Colonic mucosa (tissue), 4 donors: ENCODE measurements around the gene MORC2. TPM values are rescaled to one million over a fixed set of nuclear protein-coding genes. Genes with fewer than 3 reads are reported as not detected.

Source experiments
- DNase-seq: peaks from one replicate; pipeline ENCODE4 v3.0.0-alpha.2; 2020
- H3K27ac ChIP-seq: fragments of 200-600 bp; one replicate; pipeline ENCODE4 v1.8.0; 2021
- H3K27me3 ChIP-seq: fragments of 200-600 bp; one replicate; pipeline ENCODE4 v1.8.0; 2021
- H3K36me3 ChIP-seq: fragments of 200-600 bp; one replicate; pipeline ENCODE4 v1.8.0; 2021
- H3K4me1 ChIP-seq: fragments of 200-600 bp; one replicate; pipeline ENCODE4 v1.8.0; 2021; ENCODE audit warnings: mild to moderate bottlenecking
- H3K4me3 ChIP-seq: fragments of 200-600 bp; one replicate; pipeline ENCODE4 v1.8.0; 2021
- H3K9ac ChIP-seq, 2 donors: one replicate each; pipeline ENCODE4 v1.7.0; 2013; ENCODE audit warnings: control low read depth in 2 of 2, low read depth in 2 of 2, low read length in 2 of 2
- H3K9me3 ChIP-seq: fragments of 200-600 bp; one replicate; pipeline ENCODE4 v1.8.0; 2021
- intact Hi-C: fragments of 100-400 bp; cut with DNase I; formaldehyde crosslinking; loops from one replicate; pipeline ENCODE4 v1.14.1; 2022
- total RNA-seq, 2 donors: library from RNA; stranded (reverse); fragmentation: NEBNext Ultra II Directional in 1 of 2; extraction: Animal tissue kit (Norgen Biotek cat#: 25700) in 1 of 2; gene quantifications; one replicate each; pipeline ENCODE4 v1.2.1, GENCODE V29; 2021
- TF ChIP-seq, protein P1 (sequence below): fragments of 200-600 bp; IDR thresholded peaks from one replicate; pipeline ENCODE4 v1.8.0; 2022; ENCODE audit warnings: antibody characterized with exemption, mild to moderate bottlenecking
- donor health status: healthy.
- donor health status: DM: no; HTN: no; CAD: no.
- donor health status: DM: no; HTN: no; CAD: no.

MORC2 gene
- total RNA-seq, 2 donors from 2014 or later = 14.3 to 22.2 TPM

DNA sequence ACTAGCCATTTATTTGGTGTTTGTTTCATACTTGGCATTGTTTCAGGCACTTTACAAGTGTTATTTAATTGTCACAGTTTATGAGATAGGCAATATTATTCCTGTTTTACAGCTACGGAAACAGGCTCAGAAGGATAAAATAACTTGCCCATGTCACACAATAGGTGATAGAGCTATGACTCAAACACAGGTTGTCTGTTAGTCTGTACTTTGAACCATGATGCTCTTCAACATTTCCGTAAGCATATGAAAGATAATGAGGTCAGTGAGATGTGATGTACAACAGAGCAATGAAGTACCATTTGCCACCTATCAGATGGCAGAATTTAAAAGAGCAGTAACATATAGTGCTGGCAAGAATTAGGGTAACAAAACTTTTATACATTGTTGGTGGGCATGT, 15.7 kb upstream of the MORC2 start:
- no peaks in the 10 kb centered on the region for H3K9me3 ChIP-seq
- intact Hi-C loops = no loop called here

GRCh38 chr22:30982512-30982911, 13.9 kb upstream of the MORC2 start:
- no peaks in the 10 kb centered on the region for H3K36me3 ChIP-seq
- H3K4me1 ChIP-seq = no peaks in the 10 kb centered on the region
- intact Hi-C loops = no loop called here
- H3K9me3 ChIP-seq = no peaks in the 10 kb centered on the region
- H3K27ac ChIP-seq = no peak overlapping the region
- no peak overlapping the region for H3K9ac ChIP-seq
- no peaks in the 10 kb centered on the region for H3K27me3 ChIP-seq
- no peak overlapping the region for H3K4me3 ChIP-seq
- no peak for DNase-seq
- TF ChIP-seq, protein P1, sequence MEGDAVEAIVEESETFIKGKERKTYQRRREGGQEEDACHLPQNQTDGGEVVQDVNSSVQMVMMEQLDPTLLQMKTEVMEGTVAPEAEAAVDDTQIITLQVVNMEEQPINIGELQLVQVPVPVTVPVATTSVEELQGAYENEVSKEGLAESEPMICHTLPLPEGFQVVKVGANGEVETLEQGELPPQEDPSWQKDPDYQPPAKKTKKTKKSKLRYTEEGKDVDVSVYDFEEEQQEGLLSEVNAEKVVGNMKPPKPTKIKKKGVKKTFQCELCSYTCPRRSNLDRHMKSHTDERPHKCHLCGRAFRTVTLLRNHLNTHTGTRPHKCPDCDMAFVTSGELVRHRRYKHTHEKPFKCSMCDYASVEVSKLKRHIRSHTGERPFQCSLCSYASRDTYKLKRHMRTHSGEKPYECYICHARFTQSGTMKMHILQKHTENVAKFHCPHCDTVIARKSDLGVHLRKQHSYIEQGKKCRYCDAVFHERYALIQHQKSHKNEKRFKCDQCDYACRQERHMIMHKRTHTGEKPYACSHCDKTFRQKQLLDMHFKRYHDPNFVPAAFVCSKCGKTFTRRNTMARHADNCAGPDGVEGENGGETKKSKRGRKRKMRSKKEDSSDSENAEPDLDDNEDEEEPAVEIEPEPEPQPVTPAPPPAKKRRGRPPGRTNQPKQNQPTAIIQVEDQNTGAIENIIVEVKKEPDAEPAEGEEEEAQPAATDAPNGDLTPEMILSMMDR = no peak

More for the DNA sequence above, 15.7 kb upstream of the MORC2 start:
- TF ChIP-seq, protein P1 = no peak
- Histone ChIP-seq H3K27me3 (no peaks in the 10 kb centered on the region), H3K27ac (no peak overlapping the region), H3K4me1 (no peaks in the 10 kb centered on the region), H3K9ac (no peak overlapping the region), H3K36me3 (no peaks in the 10 kb centered on the region), H3K4me3 (no peak overlapping the region)
- no peak for DNase-seq

DNA sequence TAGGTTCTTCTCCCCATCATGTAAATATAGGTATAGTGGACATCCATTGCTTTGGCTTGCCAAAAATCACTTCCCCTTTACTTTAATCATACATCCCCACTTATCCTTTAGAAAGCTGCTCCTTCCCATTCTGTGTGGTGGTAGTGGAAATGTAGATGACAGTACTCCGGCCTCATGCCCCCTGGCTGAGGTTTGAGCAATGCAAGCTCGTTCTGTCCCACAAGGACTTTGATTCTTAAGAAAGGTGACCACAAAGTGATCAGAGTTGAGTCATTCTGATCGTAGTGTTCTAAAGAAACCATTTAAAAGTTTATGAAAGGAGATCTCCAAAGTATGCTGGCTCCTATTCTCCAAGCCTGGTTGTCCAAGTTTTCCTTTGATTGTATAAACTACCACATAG, 11.4 kb upstream of the MORC2 start:
- intact Hi-C loops = no loop called here

GRCh38 chr22:30978304-30978962, 9.9 kb upstream of the MORC2 start:
- Histone ChIP-seq H3K27me3 (no peaks in the 10 kb centered on the region), H3K9ac (no peak overlapping the region), H3K4me3 (no peak overlapping the region), H3K9me3 (no peaks in the 10 kb centered on the region), H3K36me3 (peaks cover 12% of the 10 kb centered on the region), H3K4me1 (no peaks in the 10 kb centered on the region), H3K27ac (no peak overlapping the region)
- TF ChIP-seq, protein P1 = no peak
- intact Hi-C loops = no loop called here
- no peak for DNase-seq

More for the DNA sequence above, 11.4 kb upstream of the MORC2 start:
- Histone ChIP-seq H3K36me3 (no peaks in the 10 kb centered on the region), H3K9me3 (no peaks in the 10 kb centered on the region), H3K27ac (no peak overlapping the region), H3K9ac (no peak overlapping the region), H3K27me3 (no peaks in the 10 kb centered on the region), H3K4me1 (no peaks in the 10 kb centered on the region), H3K4me3 (no peak overlapping the region)
- DNase-seq = no peak
- TF ChIP-seq, protein P1 = no peak

DNA sequence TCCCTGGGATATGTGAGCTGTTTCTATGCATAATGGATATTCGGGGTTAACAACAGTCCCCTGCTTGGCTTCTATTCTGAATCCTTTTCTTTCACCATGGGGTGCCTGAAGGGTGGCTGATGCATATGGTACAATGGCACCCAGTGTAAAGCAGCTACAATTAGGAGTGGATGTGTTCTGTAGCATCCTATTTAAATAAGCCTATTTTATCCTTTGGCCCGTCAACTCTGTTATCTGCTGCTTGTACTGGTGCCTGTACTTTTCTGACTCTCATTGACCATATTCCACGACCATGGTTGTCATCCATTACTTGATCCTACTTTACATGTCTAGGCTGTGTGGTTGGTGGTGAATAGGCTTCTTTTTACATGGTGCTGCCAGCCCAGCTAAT, 1.8 kb upstream of the MORC2 start:
- Histone ChIP-seq H3K27me3 (no peaks in the 10 kb centered on the region), H3K36me3 (peaks cover 14% of the 10 kb centered on the region), H3K27ac (no peak overlapping the region), H3K4me1 (peaks cover 8% of the 10 kb centered on the region), H3K9ac (peak overlapping the region in 1 of 2 donors; percentile 71), H3K4me3 (peak overlapping the region; percentile 68), H3K9me3 (peaks cover 4% of the 10 kb centered on the region)
- DNase-seq = no peak
- intact Hi-C loops = no loop called here
- TF ChIP-seq, protein P1 = no peak
